ENCODE measurements around the gene LCE1B.

- no peak for TF ChIP-seq EZH2phosphoT487 (conservative IDR thresholded peaks at IDR 0.05; ENCODE audit: low read length)
- TF ChIP-seq, protein P1, sequence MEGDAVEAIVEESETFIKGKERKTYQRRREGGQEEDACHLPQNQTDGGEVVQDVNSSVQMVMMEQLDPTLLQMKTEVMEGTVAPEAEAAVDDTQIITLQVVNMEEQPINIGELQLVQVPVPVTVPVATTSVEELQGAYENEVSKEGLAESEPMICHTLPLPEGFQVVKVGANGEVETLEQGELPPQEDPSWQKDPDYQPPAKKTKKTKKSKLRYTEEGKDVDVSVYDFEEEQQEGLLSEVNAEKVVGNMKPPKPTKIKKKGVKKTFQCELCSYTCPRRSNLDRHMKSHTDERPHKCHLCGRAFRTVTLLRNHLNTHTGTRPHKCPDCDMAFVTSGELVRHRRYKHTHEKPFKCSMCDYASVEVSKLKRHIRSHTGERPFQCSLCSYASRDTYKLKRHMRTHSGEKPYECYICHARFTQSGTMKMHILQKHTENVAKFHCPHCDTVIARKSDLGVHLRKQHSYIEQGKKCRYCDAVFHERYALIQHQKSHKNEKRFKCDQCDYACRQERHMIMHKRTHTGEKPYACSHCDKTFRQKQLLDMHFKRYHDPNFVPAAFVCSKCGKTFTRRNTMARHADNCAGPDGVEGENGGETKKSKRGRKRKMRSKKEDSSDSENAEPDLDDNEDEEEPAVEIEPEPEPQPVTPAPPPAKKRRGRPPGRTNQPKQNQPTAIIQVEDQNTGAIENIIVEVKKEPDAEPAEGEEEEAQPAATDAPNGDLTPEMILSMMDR (IDR thresholded peaks at IDR 0.05; ENCODE audit: insufficient read depth, low read length, poor library complexity, severe bottlenecking): no peak
These were observed 15.3 kb upstream of the LCE1B start, which contains the start of gene LCE1D for GRCh38 chr1:152796421-152796820.

Measured in SU-DHL-6 (cell line).